ENCODE results near the gene SCIMP.
"Not testable (repeated sequence)": the region's sequence is repeated elsewhere in the genome, so short reads cannot be mapped to it uniquely, and the experiment has no call there.

- TF ChIP-seq EGR1 (IDR thresholded peaks at IDR 0.05; ENCODE audit: low read depth); EZH2 (IDR thresholded peaks at IDR 0.05); POLR2A (IDR thresholded peaks at IDR 0.05; ENCODE audit: borderline replicate concordance, extremely low read depth, insufficient read depth, insufficient read length); CTCF (IDR thresholded peaks at IDR 0.05 in 2 of 3, conservative IDR thresholded peaks at IDR 0.05 in 1 of 3; ENCODE audit: borderline replicate concordance in 1 of 3, insufficient read depth in 1 of 3, low read depth in 2 of 3, low read length in 2 of 3): not testable (repeated sequence)
- TF ChIP-seq, protein P1, sequence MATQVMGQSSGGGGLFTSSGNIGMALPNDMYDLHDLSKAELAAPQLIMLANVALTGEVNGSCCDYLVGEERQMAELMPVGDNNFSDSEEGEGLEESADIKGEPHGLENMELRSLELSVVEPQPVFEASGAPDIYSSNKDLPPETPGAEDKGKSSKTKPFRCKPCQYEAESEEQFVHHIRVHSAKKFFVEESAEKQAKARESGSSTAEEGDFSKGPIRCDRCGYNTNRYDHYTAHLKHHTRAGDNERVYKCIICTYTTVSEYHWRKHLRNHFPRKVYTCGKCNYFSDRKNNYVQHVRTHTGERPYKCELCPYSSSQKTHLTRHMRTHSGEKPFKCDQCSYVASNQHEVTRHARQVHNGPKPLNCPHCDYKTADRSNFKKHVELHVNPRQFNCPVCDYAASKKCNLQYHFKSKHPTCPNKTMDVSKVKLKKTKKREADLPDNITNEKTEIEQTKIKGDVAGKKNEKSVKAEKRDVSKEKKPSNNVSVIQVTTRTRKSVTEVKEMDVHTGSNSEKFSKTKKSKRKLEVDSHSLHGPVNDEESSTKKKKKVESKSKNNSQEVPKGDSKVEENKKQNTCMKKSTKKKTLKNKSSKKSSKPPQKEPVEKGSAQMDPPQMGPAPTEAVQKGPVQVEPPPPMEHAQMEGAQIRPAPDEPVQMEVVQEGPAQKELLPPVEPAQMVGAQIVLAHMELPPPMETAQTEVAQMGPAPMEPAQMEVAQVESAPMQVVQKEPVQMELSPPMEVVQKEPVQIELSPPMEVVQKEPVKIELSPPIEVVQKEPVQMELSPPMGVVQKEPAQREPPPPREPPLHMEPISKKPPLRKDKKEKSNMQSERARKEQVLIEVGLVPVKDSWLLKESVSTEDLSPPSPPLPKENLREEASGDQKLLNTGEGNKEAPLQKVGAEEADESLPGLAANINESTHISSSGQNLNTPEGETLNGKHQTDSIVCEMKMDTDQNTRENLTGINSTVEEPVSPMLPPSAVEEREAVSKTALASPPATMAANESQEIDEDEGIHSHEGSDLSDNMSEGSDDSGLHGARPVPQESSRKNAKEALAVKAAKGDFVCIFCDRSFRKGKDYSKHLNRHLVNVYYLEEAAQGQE (IDR thresholded peaks at IDR 0.05; ENCODE audit: low read depth) = not testable (repeated sequence)
Observed at GRCh38 chr17:5165791-5166564, 68.7 kb downstream of the SCIMP start.

Measured in HCT116 (cell line).